Adrenal gland (tissue), 12 donors: ENCODE results near the gene C17orf67. TPM values are rescaled to one million over a fixed set of nuclear protein-coding genes. Genes with fewer than 3 reads are reported as not detected.

ENCODE experiments used
- DNase-seq, 7 donors: peaks; one replicate each; pipeline ENCODE4 v3.0.0-alpha.2; 2019 to 2020
- H3K27ac ChIP-seq, 5 donors: fragments of 200-600 bp; sonication (generic) in 4 of 5; 1 replicate in 3 of 5; 2 replicates in 2 of 5; pipeline versions ENCODE4 v1.5.1 to v1.8.0; 2016 to 2020; ENCODE audit warnings: mild to moderate bottlenecking in 1 of 5
- H3K27me3 ChIP-seq: fragments of 200-600 bp; 2 replicates; pipeline ENCODE4 v1.8.0; 2021
- H3K36me3 ChIP-seq, 2 donors: fragments of 200-600 bp; replicated peaks in 1 of 2; 1 replicate in 1 of 2; 2 replicates in 1 of 2; pipeline versions ENCODE4 v1.5.1 to v1.8.0; 2018 to 2022
- H3K4me1 ChIP-seq, 2 donors: fragments of 200-600 bp; replicated peaks in 1 of 2; 1 replicate in 1 of 2; 2 replicates in 1 of 2; pipeline versions ENCODE4 v1.5.1 to v1.8.0; 2018 to 2021
- H3K4me3 ChIP-seq, 4 donors: fragments of 200-600 bp; sonication (generic) in 3 of 4; one replicate each; pipeline ENCODE4 v1.5.1; 2016 to 2018
- H3K9me3 ChIP-seq, 3 donors: fragments of 200-600 bp; sonication (generic) in 1 of 3; replicated peaks in 1 of 3; 1 replicate in 2 of 3; 2 replicates in 1 of 3; pipeline versions ENCODE4 v1.5.1 to v1.8.0; 2016 to 2021
- CTCF ChIP-seq, 6 experiments: fragments of 450-650 bp in 4 of 6; fragments of 200-600 bp in 2 of 6; sonication (generic) in 1 of 6; IDR thresholded peaks; 1 replicate in 5 of 6; 2 replicates in 1 of 6; pipeline versions ENCODE4 v1.5.1 to v1.8.0; 2016 to 2021; ENCODE audit warnings: antibody characterized with exemption in 6 of 6, mild to moderate bottlenecking in 2 of 6, moderate library complexity in 1 of 6
- POLR2A ChIP-seq, 2 donors: fragments of 450-650 bp; IDR thresholded peaks; one replicate each; pipeline ENCODE4 v1.6.1; 2017; ENCODE audit warnings: antibody characterized with exemption in 2 of 2, mild to moderate bottlenecking in 2 of 2, moderate library complexity in 1 of 2
- WGBS, 4 donors: extraction: QIAGEN DNeasy Blood & Tissue Kit in 2 of 4; methylation state at CpG; one replicate each; pipeline versions ENCODE4 v1.1.5 to v1.1.7; 2013 to 2017; 5-methylcytosine and 5-hydroxymethylcytosine counted together
- intact Hi-C, 2 donors: fragments of 100-400 bp; cut with DNase I; formaldehyde crosslinking; loops; one replicate each; pipeline versions ENCODE4 v1.14.1 to v1.15.0; 2022 to 2023
- polyA plus RNA-seq, 3 donors: library from polyadenylated mRNA; stranded (reverse); fragments of 200-250 nt in 2 of 3; fragments of 350-450 nt in 1 of 3; fragmentation: Illumina TruSeq in 1 of 3; extraction: RNeasy Lipid Tissue Mini Kit (QIAGEN cat#74804) in 1 of 3; gene quantifications; one replicate each; pipeline ENCODE4 v1.2.3, GENCODE V29; 2013 to 2014
- total RNA-seq, 9 donors: library from RNA; depleted of rRNA in 4 of 9; stranded (reverse); fragments of >200 nt in 4 of 9; fragments of 120-200 nt in 1 of 9; fragmentation: NEBNext Ultra II Directional in 1 of 9; extraction: Animal tissue kit (Norgen Biotek cat#: 25700) in 1 of 9; gene quantifications; one replicate each; pipeline versions ENCODE4 v1.1.0 to v1.2.4, GENCODE V29; 2013 to 2023
- donor health status: healthy with polysubstance abuse.
- donor health status: Bipolar disorder and iron deficiency.
- donor health status: DM: yes; HTN: yes; CAD: no.
- donor health status: DM: no; HTN: no; CAD: no.
- donor health status: DM: no; HTN: no; CAD: no.
- donor health status: DM: yes; HTN: yes; CAD: no.

Gene C17orf67
- total and polyA plus RNA-seq, 12 donors: 0.29 to 3.3 (median 0.57) TPM; not detected in 2

- H3K4me3 ChIP-seq: no peak overlapping the region
- no peaks in the 10 kb centered on the region for H3K27me3 ChIP-seq
- H3K36me3 ChIP-seq: peaks cover 0 to 8% of the 10 kb centered on the region in 2 donors
- H3K4me1 ChIP-seq: no peaks in the 10 kb centered on the region
- no peak overlapping the region for H3K27ac ChIP-seq
- TF ChIP-seq POLR2A (IDR thresholded peaks at IDR 0.05): no peak
- no peak for TF ChIP-seq CTCF (IDR thresholded peaks at IDR 0.05)
- H3K9me3 ChIP-seq: no peaks in the 10 kb centered on the region
- WGBS, 4 donors: 44 to 96% (median 59%) methylated on average over 3 of the region's 3 CpGs
- no peak for DNase-seq
- intact Hi-C loops: no loop called here
These were observed 32.8 kb upstream of the C17orf67 start for GRCh38 chr17:56866496-56866895.

- intact Hi-C loops: no loop called here
- TF ChIP-seq CTCF (IDR thresholded peaks at IDR 0.05) (no peak), POLR2A (IDR thresholded peaks at IDR 0.05) (no peak)
- 94 to 95% (median 95%) methylated on average over 5 of the region's 5 CpGs for WGBS, 4 donors
These were observed 32.4 kb upstream of the C17orf67 start for GRCh38 chr17:56866076-56866475.

GRCh38 chr17:56863974-56864373 lies 30.3 kb upstream of the C17orf67 start:
- H3K27me3 ChIP-seq: no peaks in the 10 kb centered on the region
- peaks cover 0 to 21% of the 10 kb centered on the region in 2 donors for H3K36me3 ChIP-seq
- intact Hi-C loops: no loop called here
- no peak for DNase-seq
- H3K9me3 ChIP-seq: no peaks in the 10 kb centered on the region
- H3K4me1 ChIP-seq: no peaks in the 10 kb centered on the region
- 67 to 96% (median 73%) methylated on average over 3 of the region's 3 CpGs for WGBS, 4 donors
- TF ChIP-seq POLR2A (IDR thresholded peaks at IDR 0.05) (no peak), CTCF (IDR thresholded peaks at IDR 0.05) (no peak)
- no peak overlapping the region for H3K4me3 ChIP-seq
- H3K27ac ChIP-seq: no peak overlapping the region

More at GRCh38 chr17:56866076-56866475, 32.4 kb upstream of the C17orf67 start:
- H3K4me1 ChIP-seq: no peaks in the 10 kb centered on the region
- H3K36me3 ChIP-seq: peaks cover 0 to 8% of the 10 kb centered on the region in 2 donors
- H3K4me3 ChIP-seq: no peak overlapping the region
- H3K27me3 ChIP-seq: no peaks in the 10 kb centered on the region
- H3K27ac ChIP-seq: no peak overlapping the region
- no peaks in the 10 kb centered on the region for H3K9me3 ChIP-seq
- DNase-seq: no peak

- intact Hi-C loops: no loop called here
- 93 to 98% (median 96%) methylated on average over 3 of the region's 3 CpGs for WGBS, 4 donors
- Histone ChIP-seq H3K27ac (no peak overlapping the region), H3K4me3 (no peak overlapping the region), H3K36me3 (peaks cover 0 to 27% of the 10 kb centered on the region in 2 donors), H3K9me3 (no peaks in the 10 kb centered on the region), H3K27me3 (no peaks in the 10 kb centered on the region), H3K4me1 (no peaks in the 10 kb centered on the region)
- DNase-seq: no peak
- TF ChIP-seq CTCF (IDR thresholded peaks at IDR 0.05) (no peak), POLR2A (IDR thresholded peaks at IDR 0.05) (no peak)
These were observed 28.2 kb upstream of the C17orf67 start for GRCh38 chr17:56861899-56862298.
